WTC11 (cell line): Measurements from ENCODE around the gene ARHGEF33. TPM values are rescaled to one million over a fixed set of nuclear protein-coding genes. Genes with fewer than 3 reads are reported as not detected.

ENCODE experiments used
- ARID4B ChIP-seq: sonication (generic); formaldehyde crosslinking; IDR thresholded peaks from 2 replicates; pipeline ENCODE4 v1.8.0; 2023; ENCODE audit warnings: missing genetic modification reagents, mild to moderate bottlenecking, borderline replicate concordance
- ATF1 ChIP-seq: sonication (generic); formaldehyde crosslinking; IDR thresholded peaks from 2 replicates; pipeline ENCODE4 v1.8.1; 2023; ENCODE audit warnings: mild to moderate bottlenecking, moderate library complexity, missing genetic modification reagents
- CBFB ChIP-seq: sonication (generic); formaldehyde crosslinking; IDR thresholded peaks from 2 replicates; pipeline ENCODE4 v1.8.1; 2022; ENCODE audit warnings: mild to moderate bottlenecking, low read depth, missing genetic modification reagents
- CDX4 ChIP-seq: fragments of 250-450 bp; sonication (Bioruptor Pico); IDR thresholded peaks from 2 replicates; pipeline ENCODE4 v1.9.0; 2021; ENCODE audit warnings: moderate library complexity, mild to moderate bottlenecking, inconsistent platforms, borderline replicate concordance
- CREB1 ChIP-seq: sonication (generic); formaldehyde crosslinking; IDR thresholded peaks from 2 replicates; pipeline ENCODE4 v1.8.0; 2023; ENCODE audit warnings: mild to moderate bottlenecking, missing genetic modification reagents
- EMX1 ChIP-seq: fragments of 250-450 bp; sonication (Bioruptor Pico); IDR thresholded peaks from 2 replicates; pipeline ENCODE4 v1.8.0; 2021; ENCODE audit warnings: mild to moderate bottlenecking
- ESRRA ChIP-seq: sonication (generic); formaldehyde crosslinking; IDR thresholded peaks from 2 replicates; pipeline ENCODE4 v1.8.1; 2022; ENCODE audit warnings: mild to moderate bottlenecking, missing genetic modification reagents, borderline replicate concordance
- FOXP1 ChIP-seq: sonication (generic); formaldehyde crosslinking; IDR thresholded peaks from 2 replicates; pipeline ENCODE4 v1.8.0; 2022; ENCODE audit warnings: missing genetic modification reagents, mild to moderate bottlenecking, moderate library complexity, borderline replicate concordance
- GABPB1 ChIP-seq: sonication (generic); formaldehyde crosslinking; IDR thresholded peaks from 2 replicates; pipeline ENCODE4 v1.8.1; 2023; ENCODE audit warnings: mild to moderate bottlenecking, missing genetic modification reagents
- GRHL2 ChIP-seq: fragments of 250-450 bp; sonication (Bioruptor Pico); IDR thresholded peaks from 2 replicates; pipeline ENCODE4 v1.8.0; 2022; ENCODE audit warnings: mild to moderate bottlenecking, moderate library complexity; ENCODE audit not compliant: insufficient replicate concordance, severe bottlenecking
- HMGA2 ChIP-seq: fragments of 250-450 bp; sonication (Bioruptor Pico); IDR thresholded peaks from 2 replicates; pipeline ENCODE4 v1.4.0; 2021; ENCODE audit warnings: mild to moderate bottlenecking, moderate library complexity
- HMGXB4 ChIP-seq: sonication (generic); formaldehyde crosslinking; IDR thresholded peaks from 2 replicates; pipeline ENCODE4 v1.8.1; 2023; ENCODE audit warnings: mild to moderate bottlenecking, moderate library complexity, missing genetic modification reagents
- IRF2 ChIP-seq: sonication (generic); formaldehyde crosslinking; IDR thresholded peaks from 2 replicates; pipeline ENCODE4 v1.8.0; 2022; ENCODE audit warnings: low read depth, missing genetic modification reagents, borderline replicate concordance
- MXD4 ChIP-seq: fragments of 250-450 bp; sonication (Bioruptor Pico); IDR thresholded peaks from 2 replicates; pipeline ENCODE4 v1.8.0; 2021; ENCODE audit warnings: mild to moderate bottlenecking, moderate library complexity, borderline replicate concordance
- NFE2L1 ChIP-seq: sonication (generic); formaldehyde crosslinking; IDR thresholded peaks from 2 replicates; pipeline ENCODE4 v1.8.1; 2023; ENCODE audit warnings: missing genetic modification reagents
- PREB ChIP-seq: sonication (generic); formaldehyde crosslinking; IDR thresholded peaks from 2 replicates; pipeline ENCODE4 v1.8.1; 2022; ENCODE audit warnings: mild to moderate bottlenecking, missing genetic modification reagents, moderate library complexity, borderline replicate concordance
- RORB ChIP-seq: fragments of 250-450 bp; sonication (Bioruptor Pico); IDR thresholded peaks from 2 replicates; pipeline ENCODE4 v1.9.0; 2021; ENCODE audit warnings: mild to moderate bottlenecking
- SMAD4 ChIP-seq: sonication (generic); formaldehyde crosslinking; IDR thresholded peaks from 2 replicates; pipeline ENCODE4 v1.8.0; 2022; ENCODE audit warnings: mild to moderate bottlenecking, missing genetic modification reagents
- TEAD1 ChIP-seq: sonication (generic); formaldehyde crosslinking; IDR thresholded peaks from 2 replicates; pipeline ENCODE4 v1.8.0; 2022; ENCODE audit warnings: mild to moderate bottlenecking, missing genetic modification reagents
- USF1 ChIP-seq: sonication (generic); formaldehyde crosslinking; IDR thresholded peaks from 2 replicates; pipeline ENCODE4 v1.8.0; 2022; ENCODE audit warnings: mild to moderate bottlenecking, missing genetic modification reagents
- ZBTB21 ChIP-seq: sonication (generic); formaldehyde crosslinking; IDR thresholded peaks from 2 replicates; pipeline ENCODE4 v1.8.1; 2023; ENCODE audit warnings: mild to moderate bottlenecking, missing genetic modification reagents, borderline replicate concordance
- ZNF263 ChIP-seq: sonication (generic); formaldehyde crosslinking; IDR thresholded peaks from 2 replicates; pipeline ENCODE4 v1.8.1; 2022; ENCODE audit warnings: low read depth, mild to moderate bottlenecking, moderate library complexity, missing genetic modification reagents
- ZNF396 ChIP-seq: fragments of 250-450 bp; sonication (Bioruptor Pico); IDR thresholded peaks from 2 replicates; pipeline ENCODE4 v1.8.0; 2021; ENCODE audit warnings: mild to moderate bottlenecking, moderate library complexity, borderline replicate concordance
- ZNF416 ChIP-seq: fragments of 250-450 bp; sonication (Bioruptor Pico); IDR thresholded peaks from 2 replicates; pipeline ENCODE4 v1.9.0; 2021; ENCODE audit warnings: mild to moderate bottlenecking, inconsistent platforms
- ZNF423 ChIP-seq: fragments of 250-450 bp; sonication (Bioruptor Pico); IDR thresholded peaks from 2 replicates; pipeline ENCODE4 v2.1.2; 2022; ENCODE audit warnings: mild to moderate bottlenecking, moderate library complexity
- ZNF425 ChIP-seq: fragments of 250-450 bp; sonication (Bioruptor Pico); conservative IDR thresholded peaks from 2 replicates; pipeline ENCODE4 v1.9.0; 2021; ENCODE audit warnings: mild to moderate bottlenecking
- ZNF671 ChIP-seq: fragments of 250-450 bp; sonication (Bioruptor Pico); IDR thresholded peaks from 2 replicates; pipeline ENCODE4 v1.8.0; 2021; ENCODE audit warnings: mild to moderate bottlenecking
- ZSCAN18 ChIP-seq: fragments of 250-450 bp; sonication (Bioruptor Pico); IDR thresholded peaks from 2 replicates; pipeline ENCODE4 v2.1.2; 2022; ENCODE audit warnings: mild to moderate bottlenecking, moderate library complexity
- total RNA-seq: library from RNA; stranded (reverse); gene quantifications from 3 replicates; pipeline ENCODE4 v1.2.3, GENCODE V29; 2021

The ARHGEF33 gene
- total RNA-seq, 1 experiment from 2014 or later = 0.42 TPM

GRCh38 chr2:38959938-38960608 lies 70.4 kb downstream of the ARHGEF33 start (continued):
- TF ChIP-seq USF1 = peak; percentile 80
- TF ChIP-seq ATF1 (CRISPR knock-in tag) = peak; percentile 97
- no peak for TF ChIP-seq ZNF423 (CRISPR knock-in tag)
- peak; percentile 97 for TF ChIP-seq CBFB (CRISPR knock-in tag)
- TF ChIP-seq ARID4B (CRISPR knock-in tag) = peak; percentile 98
- TF ChIP-seq ZNF263 (CRISPR knock-in tag) = peak; percentile 70; the same call in 1 of the 2 replicates
- TF ChIP-seq ZNF671 (CRISPR knock-in tag) = no peak
- peak; percentile 96 for TF ChIP-seq ZBTB21 (CRISPR knock-in tag)
- peak; percentile 96 for TF ChIP-seq NFE2L1 (CRISPR knock-in tag)
- TF ChIP-seq EMX1 (CRISPR knock-in tag) = no peak
- no peak for TF ChIP-seq IRF2
- TF ChIP-seq RORB (CRISPR knock-in tag) = no peak
- no peak for TF ChIP-seq ZNF396 (CRISPR knock-in tag)
- TF ChIP-seq ESRRA (CRISPR knock-in tag) = peak; percentile 90
- peak; percentile 100 for TF ChIP-seq FOXP1 (CRISPR knock-in tag)
- no peak for TF ChIP-seq ZNF425 (CRISPR knock-in tag)
- peak; percentile 93 for TF ChIP-seq CREB1 (CRISPR knock-in tag)
- TF ChIP-seq TEAD1 (CRISPR knock-in tag) = peak; percentile 98
- no peak for TF ChIP-seq GRHL2 (CRISPR knock-in tag)
- TF ChIP-seq ZSCAN18 (CRISPR knock-in tag) = no peak
- peak; percentile 85; the same call in 1 of the 2 replicates for TF ChIP-seq SMAD4 (CRISPR knock-in tag)
- no peak for TF ChIP-seq GABPB1
- no peak for TF ChIP-seq ZNF416 (CRISPR knock-in tag)
- no peak for TF ChIP-seq HMGA2 (CRISPR knock-in tag)
- TF ChIP-seq PREB (CRISPR knock-in tag) = 0 out of 2 replicates have a peak, but pooled peaks have one; percentile 64
- no peak for TF ChIP-seq MXD4 (CRISPR knock-in tag)
- peak; percentile 44; the same call in 1 of the 2 replicates for TF ChIP-seq HMGXB4 (CRISPR knock-in tag)
- no peak for TF ChIP-seq CDX4 (CRISPR knock-in tag)
